C1 segment of cervical spinal cord (tissue), 14 donors: ENCODE data around the gene HMGCLL1.

Experiments used
- DNase-seq, 14 donors: peaks; one replicate each; lab custom pipeline; 2025; lab: John Stamatoyannopoulos, UW

Gene HMGCLL1

GRCh38 chr6:55536391-55536956 lies 42.5 kb downstream of the HMGCLL1 start:
- DNase-seq: no peak

GRCh38 chr6:55531496-55531895 lies 47.5 kb downstream of the HMGCLL1 start:
- DNase-seq: no peak

GRCh38 chr6:55530931-55531330 lies 48.1 kb downstream of the HMGCLL1 start:
- no peak for DNase-seq

- no peak for DNase-seq
These were observed 50.4 kb downstream of the HMGCLL1 start for GRCh38 chr6:55528624-55529023.

GRCh38 chr6:55524441-55524840 lies 54.6 kb downstream of the HMGCLL1 start:
- no peak for DNase-seq

- DNase-seq: no peak
These were observed 60.4 kb downstream of the HMGCLL1 start for GRCh38 chr6:55518529-55519060.

- DNase-seq: no peak
These were observed 62.3 kb downstream of the HMGCLL1 start for GRCh38 chr6:55516736-55517135.

GRCh38 chr6:55512904-55513303 lies 66.1 kb downstream of the HMGCLL1 start:
- no peak for DNase-seq

GRCh38 chr6:55511122-55511800 lies 67.7 kb downstream of the HMGCLL1 start:
- DNase-seq: no peak

GRCh38 chr6:55499591-55499990 lies 79.4 kb downstream of the HMGCLL1 start:
- no peak for DNase-seq

- DNase-seq: no peak
These were observed 81.3 kb downstream of the HMGCLL1 start for GRCh38 chr6:55497694-55498093.

GRCh38 chr6:55496201-55496600 lies 82.8 kb downstream of the HMGCLL1 start:
- DNase-seq: no peak

- no peak for DNase-seq
These were observed 83.7 kb downstream of the HMGCLL1 start for GRCh38 chr6:55495277-55495676.

GRCh38 chr6:55494411-55494810 lies 84.6 kb downstream of the HMGCLL1 start:
- no peak for DNase-seq

- DNase-seq: no peak
These were observed 86.7 kb downstream of the HMGCLL1 start for GRCh38 chr6:55492259-55492658.

GRCh38 chr6:55490871-55491270 lies 88.1 kb downstream of the HMGCLL1 start:
- DNase-seq: no peak

GRCh38 chr6:55474382-55474781 lies 104.6 kb downstream of the HMGCLL1 start:
- no peak for DNase-seq

GRCh38 chr6:55473722-55474121 lies 105.3 kb downstream of the HMGCLL1 start:
- no peak for DNase-seq

- DNase-seq: no peak
These were observed 109.0 kb downstream of the HMGCLL1 start for GRCh38 chr6:55469951-55470366.

GRCh38 chr6:55456016-55456415 lies 123.0 kb downstream of the HMGCLL1 start:
- DNase-seq: no peak

- no peak for DNase-seq
These were observed 129.0 kb downstream of the HMGCLL1 start for GRCh38 chr6:55450005-55450404.

- DNase-seq: no peak
These were observed 129.8 kb downstream of the HMGCLL1 start for GRCh38 chr6:55449225-55449624.

- no peak for DNase-seq
These were observed 130.5 kb downstream of the HMGCLL1 start for GRCh38 chr6:55448451-55448850.
